Stimulated activated CD4-positive, alpha-beta T cell treated with anti-CD3 and anti-CD28 coated beads, Interleukin-15, amount 100 ng/mL, for 48 hours (primary cell): ENCODE data around the gene CSNK2A1.
A peak's percentile ranks its signal among the peaks of the same experiment; 100 is the strongest.

Experiments
- DNase-seq, 2 donors: peaks; one replicate each; pipeline ENCODE4 v3.0.0-alpha.2; 2020; ENCODE audit warnings: low read depth in 2 of 2

CSNK2A1 gene

GRCh38 chr20:564192-564591 is 20.6 kb upstream of the CSNK2A1 start:
- no peak for DNase-seq

- no peak for DNase-seq
These were observed 19.6 kb upstream of the CSNK2A1 start for GRCh38 chr20:563187-563586.

GRCh38 chr20:562232-562897 is 18.8 kb upstream of the CSNK2A1 start:
- DNase-seq = no peak

- DNase-seq = peak; percentile 38 to 45
These were observed 18.0 kb upstream of the CSNK2A1 start for GRCh38 chr20:561437-562231.

- DNase-seq = no peak
These were observed 17.1 kb upstream of the CSNK2A1 start for GRCh38 chr20:560680-561079.

- DNase-seq = no peak
These were observed 14.5 kb upstream of the CSNK2A1 start for GRCh38 chr20:558117-558516.

GRCh38 chr20:556984-557383 is 13.4 kb upstream of the CSNK2A1 start:
- no peak for DNase-seq

- DNase-seq = no peak
These were observed 12.4 kb upstream of the CSNK2A1 start for GRCh38 chr20:555976-556385.

- DNase-seq = no peak
These were observed 7.0 kb upstream of the CSNK2A1 start for GRCh38 chr20:550611-551010.

- DNase-seq = no peak
These were observed 6.3 kb upstream of the CSNK2A1 start for GRCh38 chr20:549722-550496.

- DNase-seq = no peak
These were observed 5.3 kb upstream of the CSNK2A1 start for GRCh38 chr20:548906-549305.

GRCh38 chr20:547394-547793 is 3.8 kb upstream of the CSNK2A1 start:
- DNase-seq = no peak

GRCh38 chr20:546353-546752 is 2.8 kb upstream of the CSNK2A1 start:
- no peak for DNase-seq

GRCh38 chr20:544153-544725 is 649 bp upstream of the CSNK2A1 start:
- DNase-seq = no peak

- DNase-seq = no peak
These were observed 717 bp downstream of the CSNK2A1 start for GRCh38 chr20:542777-543368.

- DNase-seq = no peak
These were observed 3.0 kb downstream of the CSNK2A1 start for GRCh38 chr20:540391-541201.

GRCh38 chr20:539848-540247 is 3.7 kb downstream of the CSNK2A1 start:
- DNase-seq = no peak

- DNase-seq = no peak
These were observed 4.4 kb downstream of the CSNK2A1 start for GRCh38 chr20:539191-539590.

GRCh38 chr20:537983-538382 is 5.6 kb downstream of the CSNK2A1 start:
- DNase-seq = no peak

GRCh38 chr20:536426-537010 is 7.1 kb downstream of the CSNK2A1 start:
- no peak for DNase-seq

- DNase-seq = no peak
These were observed 7.6 kb downstream of the CSNK2A1 start for GRCh38 chr20:535958-536357.
